ENCODE results near the gene TMEM62. TPM values are rescaled to one million over a fixed set of nuclear protein-coding genes. Genes with fewer than 3 reads are reported as not detected.

Gene TMEM62
- polyA plus RNA-seq, 1 donor from 2014 or later = 8.7 TPM

DNA sequence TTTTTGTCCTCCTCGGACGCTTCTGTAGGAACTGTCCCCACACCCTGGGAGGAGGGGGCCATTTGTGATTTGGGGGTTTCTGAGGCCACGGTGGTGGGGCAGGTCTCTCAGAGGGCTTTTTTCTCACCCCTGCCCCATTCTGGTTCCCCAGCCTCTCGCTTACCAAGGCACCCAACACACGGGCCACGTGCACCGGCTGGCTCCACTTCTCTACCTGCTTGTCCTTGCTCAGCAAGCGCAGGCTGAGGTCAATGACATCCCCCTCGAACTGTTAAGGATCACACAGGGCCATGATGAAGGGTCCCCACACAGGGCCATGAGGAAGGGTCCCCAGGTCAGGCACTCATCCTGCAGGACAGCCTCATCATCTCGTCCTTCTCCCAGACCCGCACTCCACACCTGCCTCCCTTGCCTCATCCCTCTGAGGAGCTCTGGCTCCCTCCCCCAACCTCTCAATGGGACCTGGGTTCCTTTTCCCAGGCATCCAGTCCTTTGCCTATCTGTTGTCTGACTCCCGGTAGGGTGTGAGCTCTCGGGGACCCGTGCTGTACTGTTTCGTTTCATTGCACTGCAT, 76.9 kb downstream of the TMEM62 start:
- Histone ChIP-seq H3K79me2 (replicated peaks; ENCODE audit: insufficient read depth, low read length) (no peaks in the 10 kb centered on the region), H3K9me2 (ENCODE audit: insufficient read depth, low read length) (no peaks in the 10 kb centered on the region), H3K4me3 (ENCODE audit: low read length) (no peak overlapping the region), H3K27ac (ENCODE audit: low read length) (no peak overlapping the region), H4K20me1 (ENCODE audit: insufficient read depth) (no peaks in the 10 kb centered on the region), H3K4me2 (ENCODE audit: low read length) (no peak overlapping the region), H2AFZ (ENCODE audit: low read depth, low read length) (no peak overlapping the region), H3K27me3 (ENCODE audit: insufficient read depth, low read depth, low read length) (no peaks in the 10 kb centered on the region), H3K36me3 (ENCODE audit: insufficient read depth, low read length) (no peaks in the 10 kb centered on the region), H3K9ac (ENCODE audit: low read length) (no peak overlapping the region), H3K9me3 (ENCODE audit: low read length) (no peaks in the 10 kb centered on the region), H3F3A (ENCODE audit: insufficient read depth, low read length, poor library complexity, severe bottlenecking) (no peaks in the 10 kb centered on the region)
- TF ChIP-seq, protein P1, sequence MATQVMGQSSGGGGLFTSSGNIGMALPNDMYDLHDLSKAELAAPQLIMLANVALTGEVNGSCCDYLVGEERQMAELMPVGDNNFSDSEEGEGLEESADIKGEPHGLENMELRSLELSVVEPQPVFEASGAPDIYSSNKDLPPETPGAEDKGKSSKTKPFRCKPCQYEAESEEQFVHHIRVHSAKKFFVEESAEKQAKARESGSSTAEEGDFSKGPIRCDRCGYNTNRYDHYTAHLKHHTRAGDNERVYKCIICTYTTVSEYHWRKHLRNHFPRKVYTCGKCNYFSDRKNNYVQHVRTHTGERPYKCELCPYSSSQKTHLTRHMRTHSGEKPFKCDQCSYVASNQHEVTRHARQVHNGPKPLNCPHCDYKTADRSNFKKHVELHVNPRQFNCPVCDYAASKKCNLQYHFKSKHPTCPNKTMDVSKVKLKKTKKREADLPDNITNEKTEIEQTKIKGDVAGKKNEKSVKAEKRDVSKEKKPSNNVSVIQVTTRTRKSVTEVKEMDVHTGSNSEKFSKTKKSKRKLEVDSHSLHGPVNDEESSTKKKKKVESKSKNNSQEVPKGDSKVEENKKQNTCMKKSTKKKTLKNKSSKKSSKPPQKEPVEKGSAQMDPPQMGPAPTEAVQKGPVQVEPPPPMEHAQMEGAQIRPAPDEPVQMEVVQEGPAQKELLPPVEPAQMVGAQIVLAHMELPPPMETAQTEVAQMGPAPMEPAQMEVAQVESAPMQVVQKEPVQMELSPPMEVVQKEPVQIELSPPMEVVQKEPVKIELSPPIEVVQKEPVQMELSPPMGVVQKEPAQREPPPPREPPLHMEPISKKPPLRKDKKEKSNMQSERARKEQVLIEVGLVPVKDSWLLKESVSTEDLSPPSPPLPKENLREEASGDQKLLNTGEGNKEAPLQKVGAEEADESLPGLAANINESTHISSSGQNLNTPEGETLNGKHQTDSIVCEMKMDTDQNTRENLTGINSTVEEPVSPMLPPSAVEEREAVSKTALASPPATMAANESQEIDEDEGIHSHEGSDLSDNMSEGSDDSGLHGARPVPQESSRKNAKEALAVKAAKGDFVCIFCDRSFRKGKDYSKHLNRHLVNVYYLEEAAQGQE (IDR thresholded peaks at IDR 0.05; ENCODE audit: borderline replicate concordance) = no peak
- TF ChIP-seq TAF1 (IDR thresholded peaks at IDR 0.05; ENCODE audit: low read depth) (no peak), SMC3 (conservative IDR thresholded peaks at IDR 0.05; ENCODE audit: poor library complexity) (no peak), EZH2 (IDR thresholded peaks at IDR 0.05; ENCODE audit: borderline replicate concordance, insufficient read depth, low read length, poor library complexity, severe bottlenecking) (no peak), RAD21 (conservative IDR thresholded peaks at IDR 0.05) (no peak), MXI1 (conservative IDR thresholded peaks at IDR 0.05; ENCODE audit: poor library complexity, severe bottlenecking) (no peak), EP300 (conservative IDR thresholded peaks at IDR 0.05; ENCODE audit: poor library complexity, severe bottlenecking) (no peak), POLR2AphosphoS5 (IDR thresholded peaks at IDR 0.05) (no peak)
- TF ChIP-seq, protein P2, sequence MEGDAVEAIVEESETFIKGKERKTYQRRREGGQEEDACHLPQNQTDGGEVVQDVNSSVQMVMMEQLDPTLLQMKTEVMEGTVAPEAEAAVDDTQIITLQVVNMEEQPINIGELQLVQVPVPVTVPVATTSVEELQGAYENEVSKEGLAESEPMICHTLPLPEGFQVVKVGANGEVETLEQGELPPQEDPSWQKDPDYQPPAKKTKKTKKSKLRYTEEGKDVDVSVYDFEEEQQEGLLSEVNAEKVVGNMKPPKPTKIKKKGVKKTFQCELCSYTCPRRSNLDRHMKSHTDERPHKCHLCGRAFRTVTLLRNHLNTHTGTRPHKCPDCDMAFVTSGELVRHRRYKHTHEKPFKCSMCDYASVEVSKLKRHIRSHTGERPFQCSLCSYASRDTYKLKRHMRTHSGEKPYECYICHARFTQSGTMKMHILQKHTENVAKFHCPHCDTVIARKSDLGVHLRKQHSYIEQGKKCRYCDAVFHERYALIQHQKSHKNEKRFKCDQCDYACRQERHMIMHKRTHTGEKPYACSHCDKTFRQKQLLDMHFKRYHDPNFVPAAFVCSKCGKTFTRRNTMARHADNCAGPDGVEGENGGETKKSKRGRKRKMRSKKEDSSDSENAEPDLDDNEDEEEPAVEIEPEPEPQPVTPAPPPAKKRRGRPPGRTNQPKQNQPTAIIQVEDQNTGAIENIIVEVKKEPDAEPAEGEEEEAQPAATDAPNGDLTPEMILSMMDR (IDR thresholded peaks at IDR 0.05; ENCODE audit: poor library complexity, severe bottlenecking) = no peak

DNA sequence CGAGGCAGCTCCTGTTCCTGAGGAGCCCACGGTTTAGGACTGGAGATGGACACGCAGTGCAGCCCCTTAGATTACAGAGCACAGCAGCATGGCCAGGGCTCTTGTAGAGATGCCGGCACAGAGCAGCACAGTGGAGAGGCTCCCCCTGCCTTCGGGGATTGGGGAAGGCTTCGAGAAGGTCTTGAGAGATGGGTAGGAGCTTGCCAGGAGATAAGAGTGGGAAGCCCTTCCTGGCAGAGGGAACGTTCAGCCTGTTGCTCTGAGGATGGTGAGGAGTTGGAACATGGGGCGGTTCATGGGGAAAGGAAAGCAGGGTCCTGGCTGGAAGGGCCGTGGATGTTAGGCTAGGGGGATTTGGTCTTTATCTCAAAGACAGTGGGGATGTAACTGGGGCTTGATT, 77.4 kb downstream of the TMEM62 start:
- H3K36me3 ChIP-seq (ENCODE audit: insufficient read depth, low read length) = no peaks in the 10 kb centered on the region
- H3K4me3 ChIP-seq (ENCODE audit: low read length) = no peak overlapping the region
- H3F3A ChIP-seq (ENCODE audit: insufficient read depth, low read length, poor library complexity, severe bottlenecking) = no peaks in the 10 kb centered on the region
- H2AFZ ChIP-seq (ENCODE audit: low read depth, low read length) = no peak overlapping the region
- TF ChIP-seq EZH2 (IDR thresholded peaks at IDR 0.05; ENCODE audit: borderline replicate concordance, insufficient read depth, low read length, poor library complexity, severe bottlenecking) (no peak), EP300 (conservative IDR thresholded peaks at IDR 0.05; ENCODE audit: poor library complexity, severe bottlenecking) (no peak), TAF1 (IDR thresholded peaks at IDR 0.05; ENCODE audit: low read depth) (no peak), POLR2AphosphoS5 (IDR thresholded peaks at IDR 0.05) (no peak), RAD21 (conservative IDR thresholded peaks at IDR 0.05) (no peak), MXI1 (conservative IDR thresholded peaks at IDR 0.05; ENCODE audit: poor library complexity, severe bottlenecking) (no peak), SMC3 (conservative IDR thresholded peaks at IDR 0.05; ENCODE audit: poor library complexity) (no peak)
- TF ChIP-seq, protein P1 (IDR thresholded peaks at IDR 0.05; ENCODE audit: borderline replicate concordance) = no peak
- TF ChIP-seq, protein P2 (IDR thresholded peaks at IDR 0.05; ENCODE audit: poor library complexity, severe bottlenecking) = no peak
- H3K4me2 ChIP-seq (ENCODE audit: low read length) = no peak overlapping the region
- no peaks in the 10 kb centered on the region for H3K9me3 ChIP-seq (ENCODE audit: low read length)
- H3K27ac ChIP-seq (ENCODE audit: low read length) = no peak overlapping the region
- H4K20me1 ChIP-seq (ENCODE audit: insufficient read depth) = no peaks in the 10 kb centered on the region
- no peaks in the 10 kb centered on the region for H3K79me2 ChIP-seq (replicated peaks; ENCODE audit: insufficient read depth, low read length)
- no peaks in the 10 kb centered on the region for H3K27me3 ChIP-seq (ENCODE audit: insufficient read depth, low read depth, low read length)
- no peak overlapping the region for H3K9ac ChIP-seq (ENCODE audit: low read length)
- H3K9me2 ChIP-seq (ENCODE audit: insufficient read depth, low read length) = no peaks in the 10 kb centered on the region
